ENCODE measurements around the gene METTL8. TPM values are rescaled to one million over a fixed set of nuclear protein-coding genes. Genes with fewer than 3 reads are reported as not detected.
"Not testable (repeated sequence)": the region's sequence is repeated elsewhere in the genome, so short reads cannot be mapped to it uniquely, and the experiment has no call there.

Gene METTL8
- total RNA-seq, 1 donor from 2014 or later: 6.7 TPM

DNA sequence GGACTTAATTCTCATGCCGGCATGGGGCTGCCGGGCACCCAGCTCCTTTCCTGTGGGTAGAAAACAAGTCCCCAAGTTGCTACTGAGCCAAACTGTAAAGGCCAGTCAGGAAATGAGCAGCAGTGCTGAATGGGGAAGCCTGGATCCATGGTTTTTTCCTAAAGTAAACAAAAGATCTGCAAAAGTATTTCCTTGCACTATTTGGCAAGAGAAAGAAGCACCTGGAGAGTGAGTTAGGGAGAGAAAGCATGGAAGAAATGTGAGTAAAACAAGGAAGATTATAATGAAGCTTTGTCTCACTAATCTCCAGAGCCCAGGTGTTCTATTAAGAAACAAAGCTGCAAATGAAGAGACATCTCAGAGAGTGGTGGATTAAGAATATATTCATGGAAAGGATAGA, 117.6 kb downstream of the METTL8 start:
- TF ChIP-seq, protein P1, sequence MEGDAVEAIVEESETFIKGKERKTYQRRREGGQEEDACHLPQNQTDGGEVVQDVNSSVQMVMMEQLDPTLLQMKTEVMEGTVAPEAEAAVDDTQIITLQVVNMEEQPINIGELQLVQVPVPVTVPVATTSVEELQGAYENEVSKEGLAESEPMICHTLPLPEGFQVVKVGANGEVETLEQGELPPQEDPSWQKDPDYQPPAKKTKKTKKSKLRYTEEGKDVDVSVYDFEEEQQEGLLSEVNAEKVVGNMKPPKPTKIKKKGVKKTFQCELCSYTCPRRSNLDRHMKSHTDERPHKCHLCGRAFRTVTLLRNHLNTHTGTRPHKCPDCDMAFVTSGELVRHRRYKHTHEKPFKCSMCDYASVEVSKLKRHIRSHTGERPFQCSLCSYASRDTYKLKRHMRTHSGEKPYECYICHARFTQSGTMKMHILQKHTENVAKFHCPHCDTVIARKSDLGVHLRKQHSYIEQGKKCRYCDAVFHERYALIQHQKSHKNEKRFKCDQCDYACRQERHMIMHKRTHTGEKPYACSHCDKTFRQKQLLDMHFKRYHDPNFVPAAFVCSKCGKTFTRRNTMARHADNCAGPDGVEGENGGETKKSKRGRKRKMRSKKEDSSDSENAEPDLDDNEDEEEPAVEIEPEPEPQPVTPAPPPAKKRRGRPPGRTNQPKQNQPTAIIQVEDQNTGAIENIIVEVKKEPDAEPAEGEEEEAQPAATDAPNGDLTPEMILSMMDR (IDR thresholded peaks at IDR 0.05): no peak
- Histone ChIP-seq H3K4me1 (peaks cover 0 to 8% of the 10 kb centered on the region in 2 donors), H3K27ac (no peak overlapping the region), H3K27me3 (no peaks in the 10 kb centered on the region), H3K4me3 (no peak overlapping the region), H3K36me3 (peaks cover 0 to 4% of the 10 kb centered on the region in 2 donors), H3K9me3 (peaks cover 0 to 12% of the 10 kb centered on the region in 2 donors)
- no peak for DNase-seq (ENCODE audit: low spot score in 2 of 2)
- intact Hi-C loops (cut with DNase I): no loop called here

DNA sequence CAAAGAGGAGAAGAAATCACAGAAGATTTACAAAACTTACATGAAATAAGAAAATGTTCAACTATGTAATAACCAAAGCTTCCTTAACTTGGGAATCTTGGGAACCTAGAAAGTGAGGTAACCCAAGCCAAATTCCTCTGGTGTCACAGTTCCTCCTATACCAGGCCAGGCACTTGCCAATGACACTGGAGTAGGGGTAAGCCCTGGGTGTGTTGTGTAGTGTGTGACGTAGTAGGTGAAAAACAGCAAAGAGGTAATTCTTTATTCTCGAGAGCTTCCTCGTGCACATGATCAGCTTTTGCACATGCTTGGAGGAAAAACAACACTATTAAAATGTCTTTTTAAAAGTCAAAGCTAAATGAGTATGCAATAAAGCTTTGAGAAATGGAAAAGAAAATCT, 118.0 kb downstream of the METTL8 start:
- no peaks in the 10 kb centered on the region for H3K27me3 ChIP-seq
- intact Hi-C loops (cut with DNase I): no loop called here
- TF ChIP-seq, protein P1 (IDR thresholded peaks at IDR 0.05): no peak
- no peak overlapping the region for H3K27ac ChIP-seq
- H3K4me3 ChIP-seq: no peak overlapping the region
- peaks cover 0 to 12% of the 10 kb centered on the region in 2 donors for H3K9me3 ChIP-seq
- no peak for DNase-seq (ENCODE audit: low spot score in 2 of 2)
- peaks cover 0 to 8% of the 10 kb centered on the region in 2 donors for H3K4me1 ChIP-seq
- H3K36me3 ChIP-seq: peaks cover 0 to 4% of the 10 kb centered on the region in 2 donors

DNA sequence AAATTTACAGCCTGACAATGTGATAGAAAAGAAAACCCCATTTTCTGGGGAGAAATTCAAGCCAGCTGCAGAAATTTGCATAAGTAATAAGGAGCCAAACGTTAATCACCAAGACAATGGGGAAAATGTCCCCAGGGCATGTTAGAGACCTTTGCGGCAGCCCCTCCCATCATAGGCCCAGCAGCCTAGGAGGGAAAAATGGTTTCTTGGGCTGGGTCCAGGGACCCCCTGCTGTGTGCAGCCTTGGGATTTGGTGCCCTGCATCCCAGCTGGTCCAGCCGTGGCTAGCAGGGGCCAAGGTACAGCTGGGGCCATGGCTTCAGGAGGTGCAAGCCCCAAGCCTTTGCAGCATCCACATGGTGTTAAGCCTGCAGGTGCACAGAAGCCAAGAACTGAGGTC, 121.6 kb downstream of the METTL8 start:
- H3K4me1 ChIP-seq; intact Hi-C loops (cut with DNase I); H3K4me3 ChIP-seq; H3K27me3 ChIP-seq; DNase-seq (ENCODE audit: low spot score in 2 of 2); H3K27ac ChIP-seq; H3K36me3 ChIP-seq: not testable (repeated sequence)
- peaks cover 0 to 12% of the 10 kb centered on the region in 2 donors for H3K9me3 ChIP-seq

DNA sequence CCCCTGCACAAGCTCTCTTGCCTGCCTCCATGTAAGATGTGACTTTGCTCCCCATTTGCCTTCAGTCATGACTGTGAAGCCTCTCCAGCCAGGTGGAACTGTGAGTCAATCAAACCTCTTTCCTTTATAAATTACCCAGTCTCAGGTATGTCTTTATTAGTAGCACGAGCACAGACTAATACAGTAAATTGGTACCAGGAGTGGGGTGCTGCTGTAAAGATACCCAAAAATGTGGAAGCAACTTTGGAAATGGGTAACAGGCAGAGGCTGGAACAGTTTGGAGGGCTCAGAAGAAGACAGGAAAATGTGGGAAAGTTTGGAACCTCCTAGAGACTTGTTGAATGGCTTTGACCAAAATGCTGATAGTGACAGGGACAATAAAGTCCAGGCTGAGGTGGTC, 122.2 kb downstream of the METTL8 start:
- H3K27ac ChIP-seq; intact Hi-C loops (cut with DNase I); H3K36me3 ChIP-seq; H3K4me3 ChIP-seq; DNase-seq (ENCODE audit: low spot score in 2 of 2); H3K4me1 ChIP-seq; H3K27me3 ChIP-seq: not testable (repeated sequence)
- H3K9me3 ChIP-seq: peaks cover 0 to 12% of the 10 kb centered on the region in 2 donors

DNA sequence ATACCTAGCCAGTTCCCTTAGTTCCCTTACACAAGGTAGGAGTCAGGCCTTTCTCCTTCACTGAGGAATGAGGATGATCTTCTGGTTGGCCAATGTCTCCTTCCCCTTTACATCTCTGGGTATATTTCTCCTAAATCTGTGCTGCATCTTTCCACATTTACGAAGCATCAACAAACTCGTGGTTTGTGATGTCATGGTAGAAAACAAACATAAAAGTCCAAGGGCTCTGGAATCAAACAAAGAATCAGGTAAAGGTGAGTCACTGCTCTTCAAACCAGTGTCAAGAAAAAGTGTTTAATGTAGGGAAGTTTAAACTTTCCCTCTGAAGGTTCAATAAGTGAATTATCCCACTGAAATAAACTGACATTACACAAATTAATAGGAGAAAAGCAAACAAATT, 122.9 kb downstream of the METTL8 start:
- Histone ChIP-seq H3K4me3 (no peak overlapping the region), H3K9me3 (peaks cover 0 to 12% of the 10 kb centered on the region in 2 donors), H3K27ac (no peak overlapping the region), H3K36me3 (peaks cover 0 to 4% of the 10 kb centered on the region in 2 donors), H3K27me3 (no peaks in the 10 kb centered on the region), H3K4me1 (no peaks in the 10 kb centered on the region)
- TF ChIP-seq, protein P1 (IDR thresholded peaks at IDR 0.05): no peak
- intact Hi-C loops (cut with DNase I): no loop called here
- DNase-seq (ENCODE audit: low spot score in 2 of 2): no peak

DNA sequence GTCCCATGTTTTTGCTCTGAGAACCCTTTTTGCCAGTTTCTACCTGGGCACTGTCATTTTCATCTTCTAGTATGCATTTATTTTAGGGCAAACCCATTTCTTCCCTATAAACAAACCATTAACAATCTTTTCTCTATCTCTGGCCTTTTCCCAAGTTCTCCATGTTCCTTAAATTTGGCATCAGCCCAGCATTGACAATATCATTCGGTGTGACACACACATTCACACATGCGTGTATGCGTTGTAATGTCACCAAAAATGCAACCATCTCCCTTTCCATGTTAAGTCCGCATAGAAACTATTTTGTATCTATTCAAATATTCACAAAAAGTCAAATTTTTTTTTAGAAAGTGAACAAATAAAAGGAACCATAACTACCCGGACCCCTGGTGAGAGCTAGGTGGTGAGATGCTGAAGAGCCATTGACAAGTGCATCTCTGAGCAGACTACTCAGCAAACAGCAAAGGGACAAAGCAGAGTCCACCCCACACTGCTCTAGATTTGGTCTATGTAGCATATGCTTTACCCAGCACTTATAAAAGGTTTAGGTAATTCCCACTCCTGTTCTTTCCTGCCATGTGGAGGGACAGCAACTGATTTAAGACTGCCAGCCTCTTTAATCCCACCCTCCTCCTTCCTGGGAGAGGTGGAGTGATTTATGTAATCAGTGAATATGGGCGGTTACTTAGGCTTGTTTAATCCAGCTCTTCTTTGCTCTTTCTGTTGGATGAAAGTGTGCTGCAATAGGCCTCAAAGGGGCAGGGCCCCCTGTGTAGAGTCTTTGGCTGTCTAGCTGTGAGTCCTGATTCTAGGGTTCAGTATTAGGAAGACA, 124.1 kb downstream of the METTL8 start:
- Histone ChIP-seq H3K4me1 (no peaks in the 10 kb centered on the region), H3K9me3 (peaks cover 0 to 12% of the 10 kb centered on the region in 2 donors), H3K4me3 (no peak overlapping the region), H3K27me3 (no peaks in the 10 kb centered on the region), H3K36me3 (peaks cover 0 to 4% of the 10 kb centered on the region in 2 donors), H3K27ac (no peak overlapping the region)
- intact Hi-C loops (cut with DNase I): no loop called here
- no peak for DNase-seq (ENCODE audit: low spot score in 2 of 2)
- TF ChIP-seq, protein P1 (IDR thresholded peaks at IDR 0.05): no peak
